ENCODE results near the gene CDH23. TPM values are rescaled to one million over a fixed set of nuclear protein-coding genes. Genes with fewer than 3 reads are reported as not detected.

Gene CDH23
- total and polyA plus RNA-seq, 2 of the 8 experiments (the other 6 are each of a cell fraction or from before 2014, with no cell fraction given): 1.9 to 4.9 TPM

DNA sequence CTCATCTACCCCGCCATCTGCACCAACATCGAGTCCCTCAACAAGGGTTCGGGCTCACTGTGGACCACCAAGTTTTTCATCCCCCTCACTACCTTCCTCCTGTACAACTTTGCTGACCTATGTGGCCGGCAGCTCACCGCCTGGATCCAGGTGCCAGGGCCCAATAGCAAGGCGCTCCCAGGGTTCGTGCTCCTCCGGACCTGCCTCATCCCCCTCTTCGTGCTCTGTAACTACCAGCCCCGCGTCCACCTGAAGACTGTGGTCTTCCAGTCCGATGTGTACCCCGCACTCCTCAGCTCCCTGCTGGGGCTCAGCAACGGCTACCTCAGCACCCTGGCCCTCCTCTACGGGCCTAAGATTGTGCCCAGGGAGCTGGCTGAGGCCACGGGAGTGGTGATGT, 34.6 kb upstream of the CDH23 start:
- no peak overlapping the region for H3K14ac ChIP-seq (ENCODE audit: insufficient read length)
- H3K36me3 ChIP-seq (ENCODE audit: control insufficient read depth in 2 of 4, insufficient read depth in 4 of 4, low read length in 3 of 4): peaks cover 2 to 7% (median 3%) of the 10 kb centered on the region in 4 experiments; a peak in 5 of 8 replicates
- no peaks in the 10 kb centered on the region for H3K79me1 ChIP-seq (ENCODE audit: low read depth, low read length)
- H3K27me3 ChIP-seq (replicated peaks in 1 of 4; ENCODE audit: control insufficient read depth in 3 of 4, extremely low read depth in 1 of 4, insufficient read depth in 3 of 4, low read length in 3 of 4): no peaks in the 10 kb centered on the region; a peak in 1 of 7 replicates
- no peak overlapping the region for H2AK5ac ChIP-seq (ENCODE audit: low read depth, low read length)
- no peak overlapping the region for H2AFZ ChIP-seq (ENCODE audit: low read length)
- no peaks in the 10 kb centered on the region for H3K79me2 ChIP-seq (ENCODE audit: control insufficient read depth in 1 of 2, insufficient read depth in 2 of 2, low read length in 2 of 2)
- TF ChIP-seq, protein P1, sequence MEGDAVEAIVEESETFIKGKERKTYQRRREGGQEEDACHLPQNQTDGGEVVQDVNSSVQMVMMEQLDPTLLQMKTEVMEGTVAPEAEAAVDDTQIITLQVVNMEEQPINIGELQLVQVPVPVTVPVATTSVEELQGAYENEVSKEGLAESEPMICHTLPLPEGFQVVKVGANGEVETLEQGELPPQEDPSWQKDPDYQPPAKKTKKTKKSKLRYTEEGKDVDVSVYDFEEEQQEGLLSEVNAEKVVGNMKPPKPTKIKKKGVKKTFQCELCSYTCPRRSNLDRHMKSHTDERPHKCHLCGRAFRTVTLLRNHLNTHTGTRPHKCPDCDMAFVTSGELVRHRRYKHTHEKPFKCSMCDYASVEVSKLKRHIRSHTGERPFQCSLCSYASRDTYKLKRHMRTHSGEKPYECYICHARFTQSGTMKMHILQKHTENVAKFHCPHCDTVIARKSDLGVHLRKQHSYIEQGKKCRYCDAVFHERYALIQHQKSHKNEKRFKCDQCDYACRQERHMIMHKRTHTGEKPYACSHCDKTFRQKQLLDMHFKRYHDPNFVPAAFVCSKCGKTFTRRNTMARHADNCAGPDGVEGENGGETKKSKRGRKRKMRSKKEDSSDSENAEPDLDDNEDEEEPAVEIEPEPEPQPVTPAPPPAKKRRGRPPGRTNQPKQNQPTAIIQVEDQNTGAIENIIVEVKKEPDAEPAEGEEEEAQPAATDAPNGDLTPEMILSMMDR (IDR thresholded peaks at IDR 0.05; ENCODE audit: control extremely low read depth in 1 of 3, insufficient read depth in 1 of 3, low read depth in 1 of 3, low read length in 3 of 3): no peak
- no peak for TF ChIP-seq GABPA (IDR thresholded peaks at IDR 0.05; ENCODE audit: borderline replicate concordance, insufficient read depth, low read length)
- TF ChIP-seq, protein P2, sequence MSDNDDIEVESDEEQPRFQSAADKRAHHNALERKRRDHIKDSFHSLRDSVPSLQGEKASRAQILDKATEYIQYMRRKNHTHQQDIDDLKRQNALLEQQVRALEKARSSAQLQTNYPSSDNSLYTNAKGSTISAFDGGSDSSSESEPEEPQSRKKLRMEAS (IDR thresholded peaks at IDR 0.05): no peak
- TF ChIP-seq TCF12 (IDR thresholded peaks at IDR 0.05; ENCODE audit: low read depth, low read length): no peak
- no peak for TF ChIP-seq HDAC2 (IDR thresholded peaks at IDR 0.05; ENCODE audit: borderline replicate concordance in 1 of 2, low read depth in 2 of 2, low read length in 2 of 2)
- TF ChIP-seq TBP (IDR thresholded peaks at IDR 0.05; ENCODE audit: low read depth, low read length): no peak
- TF ChIP-seq CREB1 (IDR thresholded peaks at IDR 0.05): no peak
- TF ChIP-seq SRF (IDR thresholded peaks at IDR 0.05; ENCODE audit: low read depth, low read length): no peak
- H2BK20ac ChIP-seq (ENCODE audit: low read length): no peak overlapping the region
- no peak overlapping the region for H3K9ac ChIP-seq (replicated peaks in 1 of 4; ENCODE audit: extremely low read depth in 1 of 4, low read depth in 3 of 4, low read length in 3 of 4)
- no peak overlapping the region for H2BK12ac ChIP-seq (ENCODE audit: low read depth, low read length)
- no peak for DNase-seq (ENCODE audit: low read depth in 1 of 2, low spot score in 2 of 2)
- H4K91ac ChIP-seq (replicated peaks; ENCODE audit: insufficient read length, low read length): no peak overlapping the region
- H3K27ac ChIP-seq (ENCODE audit: low read depth, low read length): no peak overlapping the region
- H3K4me3 ChIP-seq (ENCODE audit: extremely low read depth in 1 of 4, insufficient read depth in 2 of 4, low read depth in 3 of 4, low read length in 4 of 4): no peak overlapping the region
- H3K9me3 ChIP-seq (ENCODE audit: insufficient read depth in 2 of 2, low read depth in 1 of 2, low read length in 1 of 2): no peaks in the 10 kb centered on the region
- H3K18ac ChIP-seq (ENCODE audit: extremely low read depth, low read length): no peak overlapping the region
- no peak overlapping the region for H3K56ac ChIP-seq (replicated peaks; ENCODE audit: insufficient read length, low read depth, low read length)
- no peak overlapping the region for H2BK15ac ChIP-seq (ENCODE audit: low read length)
- H4K5ac ChIP-seq (ENCODE audit: insufficient read length, low read depth, low read length): no peak overlapping the region
- H3K4me1 ChIP-seq (replicated peaks in 1 of 4; ENCODE audit: control insufficient read depth in 3 of 4, insufficient read depth in 4 of 4, low read length in 3 of 4): no peaks in the 10 kb centered on the region
- no peak overlapping the region for H3K23ac ChIP-seq (ENCODE audit: insufficient read length)
- 94% methylated on average over 16 of the region's 16 CpGs; no CpG with 5 or more reads in 1 of the 2 experiments for WGBS, 2 experiments (ENCODE audit: extremely low coverage in 1 of 2, insufficient coverage in 1 of 2, insufficient read length in 1 of 2, insufficient replicate concordance in 2 of 2, low coverage in 1 of 2, low lambda C conversion rate in 2 of 2, missing lambda C conversion rate in 1 of 2)
- H4K20me1 ChIP-seq (replicated peaks in 1 of 2; ENCODE audit: control insufficient read depth in 1 of 2, insufficient read depth in 2 of 2, low read length in 2 of 2): peaks cover 1 to 3% of the 10 kb centered on the region in 2 experiments
- H2BK120ac ChIP-seq (replicated peaks; ENCODE audit: low read depth, low read length): no peak overlapping the region
- H4K8ac ChIP-seq (ENCODE audit: extremely low read depth, insufficient read depth, low read length): no peak overlapping the region
- POLR2A ChIA-PET (ENCODE audit: partially characterized antibody): no interaction called here
- no peak overlapping the region for H3K4ac ChIP-seq (replicated peaks; ENCODE audit: insufficient read length, low read depth, low read length)
- H3K4me2 ChIP-seq (ENCODE audit: insufficient read depth in 1 of 2, low read depth in 2 of 2, low read length in 2 of 2): no peak overlapping the region
- no peak for FAIRE-seq
- no peaks in the 10 kb centered on the region for H3K23me2 ChIP-seq (ENCODE audit: low read depth, low read length)
- CTCF ChIA-PET (ENCODE audit: partially characterized antibody): interaction anchor here (0.8 to 28.0 kb wide), 5 partner anchors 9 to 40 kb away, joined by 3 to 401 read pairs (median 3); partner anchors contain the start of gene SLC29A3
- H2BK5ac ChIP-seq (ENCODE audit: low read depth, low read length): no peak overlapping the region
